ENCODE results near the gene PRRT3. TPM values are rescaled to one million over a fixed set of nuclear protein-coding genes. Genes with fewer than 3 reads are reported as not detected.

PRRT3 gene
- total RNA-seq, 1 donor from 2014 or later: 4.3 TPM

DNA sequence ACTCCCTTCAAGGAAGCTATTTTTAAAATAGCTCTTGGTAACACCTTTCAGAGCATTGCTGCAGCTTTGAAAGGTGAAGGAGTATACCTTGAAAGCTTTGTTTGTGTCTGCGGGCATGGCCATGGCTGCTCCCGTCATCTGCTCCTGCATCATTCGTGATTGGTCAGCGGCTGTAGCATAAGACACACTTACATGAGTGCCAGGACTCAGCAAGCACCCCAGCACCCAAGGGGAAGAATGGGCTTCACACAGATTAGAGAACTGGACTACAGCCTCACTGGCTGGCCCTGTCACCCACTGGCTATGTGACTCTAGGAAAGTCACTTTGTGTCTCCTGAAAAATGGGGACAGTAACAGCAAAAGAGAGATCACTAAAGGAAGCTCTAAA is 17.4 kb upstream of the PRRT3 start:
- POLR2A ChIA-PET: no interaction called here
- Mint-ChIP-seq H3K4me3 (no peak overlapping the region), H3K9me3 (no peaks in the 10 kb centered on the region), H3K36me3 (ENCODE audit: low read depth) (peaks cover 74% of the 10 kb centered on the region), H3K4me1 (no peaks in the 10 kb centered on the region), H3K27me3 (no peaks in the 10 kb centered on the region), H3K27ac (no peak overlapping the region)
- DNase-seq: no peak
- intact Hi-C loops (cut with micrococcal nuclease): loop anchor here (2.0 kb wide), 1 partner anchor 17 kb away; the partner anchor contains the start of gene PRRT3
- TF ChIP-seq, protein P1, sequence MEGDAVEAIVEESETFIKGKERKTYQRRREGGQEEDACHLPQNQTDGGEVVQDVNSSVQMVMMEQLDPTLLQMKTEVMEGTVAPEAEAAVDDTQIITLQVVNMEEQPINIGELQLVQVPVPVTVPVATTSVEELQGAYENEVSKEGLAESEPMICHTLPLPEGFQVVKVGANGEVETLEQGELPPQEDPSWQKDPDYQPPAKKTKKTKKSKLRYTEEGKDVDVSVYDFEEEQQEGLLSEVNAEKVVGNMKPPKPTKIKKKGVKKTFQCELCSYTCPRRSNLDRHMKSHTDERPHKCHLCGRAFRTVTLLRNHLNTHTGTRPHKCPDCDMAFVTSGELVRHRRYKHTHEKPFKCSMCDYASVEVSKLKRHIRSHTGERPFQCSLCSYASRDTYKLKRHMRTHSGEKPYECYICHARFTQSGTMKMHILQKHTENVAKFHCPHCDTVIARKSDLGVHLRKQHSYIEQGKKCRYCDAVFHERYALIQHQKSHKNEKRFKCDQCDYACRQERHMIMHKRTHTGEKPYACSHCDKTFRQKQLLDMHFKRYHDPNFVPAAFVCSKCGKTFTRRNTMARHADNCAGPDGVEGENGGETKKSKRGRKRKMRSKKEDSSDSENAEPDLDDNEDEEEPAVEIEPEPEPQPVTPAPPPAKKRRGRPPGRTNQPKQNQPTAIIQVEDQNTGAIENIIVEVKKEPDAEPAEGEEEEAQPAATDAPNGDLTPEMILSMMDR (IDR thresholded peaks at IDR 0.05): no peak
- CTCF ChIA-PET: no interaction called here
- ATAC-seq (ENCODE audit: low read depth): no peak

DNA sequence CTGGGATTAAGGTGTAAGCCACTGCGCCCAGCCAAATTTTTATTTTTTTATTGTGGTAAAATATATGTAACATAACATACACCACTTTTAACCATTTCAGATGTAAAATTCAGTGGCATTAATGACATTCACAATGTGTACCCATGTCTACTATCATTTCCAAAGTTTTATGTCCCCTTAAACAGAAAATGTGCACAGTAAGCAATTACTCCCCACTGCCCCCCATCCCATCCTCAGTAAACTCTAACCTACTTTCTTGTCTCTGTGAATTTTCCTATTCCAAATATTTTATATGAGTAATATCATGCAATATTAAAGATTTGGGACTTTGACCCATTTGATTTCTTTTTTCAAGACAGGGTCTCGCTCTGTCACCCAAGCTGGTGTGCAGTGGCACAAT is 14.6 kb upstream of the PRRT3 start:
- no peak for DNase-seq
- CTCF ChIA-PET: no interaction called here
- H3K36me3 Mint-ChIP-seq (ENCODE audit: low read depth): peaks cover 76% of the 10 kb centered on the region

DNA sequence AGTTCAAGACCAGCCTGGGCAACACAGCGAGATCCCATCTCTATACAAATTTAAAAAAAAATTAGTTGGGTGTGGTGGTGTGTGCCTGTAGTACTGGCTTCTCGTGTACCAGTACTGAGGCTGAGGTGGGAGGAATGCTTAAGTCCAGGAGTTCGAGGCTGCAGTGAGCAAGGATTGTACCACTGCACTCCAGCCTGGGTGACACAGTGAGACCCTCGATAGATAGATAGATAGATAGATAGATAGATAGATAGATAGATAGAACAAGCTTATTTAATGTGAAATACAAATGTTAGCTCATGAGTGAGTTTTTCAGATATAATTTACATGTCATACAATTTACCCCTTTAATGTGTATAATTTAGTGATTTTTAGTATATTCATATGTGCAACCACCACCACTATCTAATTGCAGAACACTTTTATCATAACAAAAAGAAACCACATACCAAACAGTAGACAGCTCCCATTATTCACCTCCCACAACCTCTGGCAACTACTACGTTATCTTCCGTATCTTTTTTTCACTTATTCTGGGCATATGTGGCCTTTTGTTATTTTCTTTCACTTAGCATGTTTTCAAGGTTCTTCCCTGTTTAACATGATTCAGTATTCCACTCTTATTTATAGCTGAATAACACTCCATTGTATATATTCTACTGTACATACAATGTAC is 13.1 kb upstream of the PRRT3 start:
- intact Hi-C loops (cut with micrococcal nuclease): no loop called here
- Mint-ChIP-seq H3K27ac (no peak overlapping the region), H3K27me3 (no peaks in the 10 kb centered on the region), H3K4me3 (no peak overlapping the region), H3K4me1 (no peaks in the 10 kb centered on the region), H3K9me3 (no peaks in the 10 kb centered on the region), H3K36me3 (ENCODE audit: low read depth) (peaks cover 69% of the 10 kb centered on the region)
- POLR2A ChIA-PET: interaction anchor here (0.6 to 0.8 kb wide), 2 partner anchors 22 to 41 kb away, joined by 3 read pairs; partner anchors contain the start of gene EMC3
- CTCF ChIA-PET: no interaction called here
- DNase-seq: no peak
- ATAC-seq (ENCODE audit: low read depth): no peak
- TF ChIP-seq, protein P1 (IDR thresholded peaks at IDR 0.05): no peak

More for the DNA sequence above, 14.6 kb upstream of the PRRT3 start:
- no peak overlapping the region for H3K4me3 Mint-ChIP-seq
- H3K4me1 Mint-ChIP-seq: no peaks in the 10 kb centered on the region
- intact Hi-C loops (cut with micrococcal nuclease): no loop called here
- no peaks in the 10 kb centered on the region for H3K9me3 Mint-ChIP-seq
- POLR2A ChIA-PET: no interaction called here
- no peaks in the 10 kb centered on the region for H3K27me3 Mint-ChIP-seq
- H3K27ac Mint-ChIP-seq: no peak overlapping the region
- TF ChIP-seq, protein P1 (IDR thresholded peaks at IDR 0.05): no peak
- no peak for ATAC-seq (ENCODE audit: low read depth)

DNA sequence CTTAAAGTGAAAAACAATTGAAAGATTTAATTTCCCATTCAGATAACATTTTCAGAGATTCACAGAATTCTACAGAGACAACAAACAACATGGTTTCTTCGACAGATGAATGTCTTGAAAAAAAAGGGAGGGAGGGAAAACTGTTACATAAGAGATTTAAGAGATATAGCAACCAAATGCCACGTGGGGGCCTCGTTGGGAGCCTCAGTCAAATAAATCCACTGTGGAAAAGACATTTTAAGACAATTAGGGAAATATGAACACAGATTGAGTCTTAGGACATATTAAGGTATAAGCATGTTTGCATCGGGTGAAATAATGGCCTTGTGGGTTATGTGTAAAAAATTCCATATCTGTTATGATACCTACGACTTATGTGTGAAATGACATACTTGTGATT is 5.0 kb upstream of the PRRT3 start:
- no peak for ATAC-seq (ENCODE audit: low read depth)
- H3K4me3 Mint-ChIP-seq: no peak overlapping the region
- H3K36me3 Mint-ChIP-seq (ENCODE audit: low read depth): peaks cover 10% of the 10 kb centered on the region
- no peaks in the 10 kb centered on the region for H3K9me3 Mint-ChIP-seq
- DNase-seq: no peak
- intact Hi-C loops (cut with micrococcal nuclease): no loop called here
- H3K4me1 Mint-ChIP-seq: peaks cover 5% of the 10 kb centered on the region
- TF ChIP-seq, protein P1 (IDR thresholded peaks at IDR 0.05): no peak
- H3K27ac Mint-ChIP-seq: no peak overlapping the region
- H3K27me3 Mint-ChIP-seq: no peaks in the 10 kb centered on the region
- ChIA-PET CTCF (no interaction called here), POLR2A (no interaction called here)

DNA sequence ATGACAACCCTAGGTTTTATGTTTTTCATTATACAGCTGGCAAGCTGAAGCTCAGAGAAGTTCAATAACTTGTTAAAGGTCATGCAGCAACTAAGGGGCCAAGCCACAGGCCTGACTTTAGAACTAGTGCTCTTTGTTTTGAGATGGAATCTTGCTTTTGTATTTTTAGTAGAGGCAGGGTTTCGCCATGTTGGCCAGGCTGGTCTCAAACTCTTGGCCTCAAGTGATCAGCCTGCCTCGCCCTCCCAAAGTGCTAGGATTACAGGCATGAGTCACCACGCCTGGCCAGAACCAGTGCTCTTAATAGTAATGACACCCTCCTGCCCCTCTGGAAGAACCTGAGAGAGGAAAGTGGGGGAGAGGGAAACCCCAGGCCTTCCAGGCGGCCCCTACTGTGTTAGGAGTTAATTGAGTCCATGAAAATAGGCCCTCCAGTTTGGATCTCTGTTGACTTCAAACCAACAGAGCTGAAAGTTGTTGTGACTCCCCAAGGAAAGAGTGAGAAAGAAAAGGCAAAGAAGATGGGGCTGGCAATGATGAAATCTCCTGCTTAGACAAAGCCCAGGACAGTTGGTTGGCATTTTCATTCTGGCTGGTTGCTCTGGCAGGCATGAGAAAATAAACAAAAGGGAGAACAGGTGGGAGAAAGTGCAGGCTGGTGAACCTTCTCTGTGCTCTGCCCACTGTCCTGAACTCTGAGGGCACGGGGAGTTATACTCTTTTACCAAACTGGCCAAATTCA is 3.6 kb upstream of the PRRT3 start:
- DNase-seq (no peak), ATAC-seq (ENCODE audit: low read depth) (no peak)
- ChIA-PET CTCF (no interaction called here), POLR2A (interaction anchor here (3.7 kb wide), 1 partner anchor 23 kb away, joined by 19 read pairs; the partner anchor contains the start of gene CRELD1)
- Mint-ChIP-seq H3K4me3 (no peak overlapping the region), H3K9me3 (no peaks in the 10 kb centered on the region), H3K36me3 (ENCODE audit: low read depth) (peaks cover under 1% of the 10 kb centered on the region), H3K27ac (no peak overlapping the region), H3K27me3 (no peaks in the 10 kb centered on the region), H3K4me1 (peaks cover 15% of the 10 kb centered on the region)
- TF ChIP-seq, protein P1 (IDR thresholded peaks at IDR 0.05): no peak
- intact Hi-C loops (cut with micrococcal nuclease): no loop called here
